Caco-2 (cell line): ENCODE data around the gene IMPG2. TPM values are rescaled to one million over a fixed set of nuclear protein-coding genes. Genes with fewer than 3 reads are reported as not detected.

Experiments used
- BruUV-seq: library from RNA; stranded (reverse); fragments of 400-500 nt; replicated peaks from 2 replicates; lab custom pipeline; 2021; lab: Mats Ljungman, UMichigan
- CTCF ChIA-PET: fragments of 300-600 bp; sonication (Branson Sonifier 250); formaldehyde crosslinking; loops from one replicate; lab custom pipeline; 2022; ENCODE audit warnings: antibody characterized with exemption; lab: Charles Lee
- POLR2A ChIA-PET: fragments of 300-600 bp; sonication (Branson Sonifier 250); formaldehyde crosslinking; loops from one replicate; lab custom pipeline; 2022; ENCODE audit warnings: antibody characterized with exemption; lab: Charles Lee
- DNase-seq, 2 experiments: peaks; one replicate each; pipeline versions ENCODE4 v3.0.0 to v3.0.0-alpha.2; 2020 to 2022
- H3K27me3 ChIP-seq: replicated peaks from 2 replicates; pipeline ENCODE4 v1.6.0; 2011; ENCODE audit warnings: low read length; ENCODE audit not compliant: control insufficient read depth, insufficient read depth
- H3K36me3 ChIP-seq: 2 replicates; pipeline ENCODE4 v1.5.1; 2011; ENCODE audit warnings: low read length; ENCODE audit not compliant: control insufficient read depth, insufficient read depth
- H3K4me1 ChIP-seq: fragments of 250-450 bp; sonication (Bioruptor Pico); 2 replicates; pipeline ENCODE4 v1.5.1; 2020; ENCODE audit warnings: mild to moderate bottlenecking
- H3K4me3 ChIP-seq: 2 replicates; pipeline ENCODE4 v1.5.1; 2011; ENCODE audit warnings: low read depth, mild to moderate bottlenecking, control low read depth, low read length
- H3K9me3 ChIP-seq: fragments of 250-450 bp; sonication (Bioruptor Pico); 2 replicates; pipeline ENCODE4 v1.5.1; 2020; ENCODE audit warnings: mild to moderate bottlenecking, moderate library complexity
- H3K27ac Mint-ChIP-seq: one replicate; pipeline ENCODE4 v1.8.0; 2022; ENCODE audit warnings: mixed read lengths; ENCODE audit not compliant: unreplicated experiment
- H3K27me3 Mint-ChIP-seq: one replicate; pipeline ENCODE4 v1.8.0; 2022; ENCODE audit warnings: mixed read lengths; ENCODE audit not compliant: insufficient read depth, unreplicated experiment
- H3K36me3 Mint-ChIP-seq: one replicate; pipeline ENCODE4 v1.8.0; 2022; ENCODE audit warnings: mild to moderate bottlenecking, mixed read lengths; ENCODE audit not compliant: insufficient read depth, unreplicated experiment
- H3K4me1 Mint-ChIP-seq: one replicate; pipeline ENCODE4 v1.8.0; 2022; ENCODE audit warnings: low read depth, mixed read lengths; ENCODE audit not compliant: unreplicated experiment
- H3K4me3 Mint-ChIP-seq: one replicate; pipeline ENCODE4 v1.8.0; 2022; ENCODE audit warnings: mild to moderate bottlenecking, moderate library complexity, mixed read lengths; ENCODE audit not compliant: unreplicated experiment
- H3K9me3 Mint-ChIP-seq: one replicate; pipeline ENCODE4 v1.8.0; 2022; ENCODE audit warnings: mixed read lengths; ENCODE audit not compliant: unreplicated experiment
- intact Hi-C: fragments of 100-400 bp; cut with micrococcal nuclease; formaldehyde crosslinking; loops from one replicate; pipeline ENCODE4 v1.10.0; 2022; ENCODE audit not compliant: unreplicated experiment
- total RNA-seq: library from RNA; stranded (reverse); gene quantifications from 2 replicates; pipeline ENCODE4 v1.2.3, GENCODE V29; 2022
- TF ChIP-seq, protein P1 (sequence below), 2 experiments: fragments of 200-600 bp in 1 of 2; IDR thresholded peaks; 1 replicate in 1 of 2; 2 replicates in 1 of 2; pipeline versions ENCODE4 v1.5.1 to v1.8.0; 2011 to 2022; ENCODE audit warnings: antibody characterized with exemption in 1 of 2, control low read depth in 1 of 2, inconsistent platforms in 1 of 2, low read depth in 1 of 2, low read length in 1 of 2, mild to moderate bottlenecking in 1 of 2, moderate library complexity in 1 of 2; ENCODE audit not compliant: insufficient read depth in 1 of 2, severe bottlenecking in 1 of 2, unreplicated experiment in 1 of 2

IMPG2 gene
- total RNA-seq, 1 experiment from 2014 or later, result not detected

GRCh38 chr3:101256511-101256910, 63.9 kb downstream of the IMPG2 start:
- POLR2A ChIA-PET, result no interaction called here
- Histone ChIP-seq H3K4me1 (no peaks in the 10 kb centered on the region), H3K4me3 (no peak overlapping the region), H3K27me3 (no peaks in the 10 kb centered on the region), H3K36me3 (no peaks in the 10 kb centered on the region), H3K9me3 (no peaks in the 10 kb centered on the region)
- DNase-seq, result no peak
- Mint-ChIP-seq H3K36me3 (no peaks in the 10 kb centered on the region), H3K27me3 (peaks cover 5% of the 10 kb centered on the region), H3K4me1 (no peaks in the 10 kb centered on the region), H3K4me3 (no peak overlapping the region), H3K9me3 (no peaks in the 10 kb centered on the region), H3K27ac (no peak overlapping the region)
- TF ChIP-seq, protein P1, sequence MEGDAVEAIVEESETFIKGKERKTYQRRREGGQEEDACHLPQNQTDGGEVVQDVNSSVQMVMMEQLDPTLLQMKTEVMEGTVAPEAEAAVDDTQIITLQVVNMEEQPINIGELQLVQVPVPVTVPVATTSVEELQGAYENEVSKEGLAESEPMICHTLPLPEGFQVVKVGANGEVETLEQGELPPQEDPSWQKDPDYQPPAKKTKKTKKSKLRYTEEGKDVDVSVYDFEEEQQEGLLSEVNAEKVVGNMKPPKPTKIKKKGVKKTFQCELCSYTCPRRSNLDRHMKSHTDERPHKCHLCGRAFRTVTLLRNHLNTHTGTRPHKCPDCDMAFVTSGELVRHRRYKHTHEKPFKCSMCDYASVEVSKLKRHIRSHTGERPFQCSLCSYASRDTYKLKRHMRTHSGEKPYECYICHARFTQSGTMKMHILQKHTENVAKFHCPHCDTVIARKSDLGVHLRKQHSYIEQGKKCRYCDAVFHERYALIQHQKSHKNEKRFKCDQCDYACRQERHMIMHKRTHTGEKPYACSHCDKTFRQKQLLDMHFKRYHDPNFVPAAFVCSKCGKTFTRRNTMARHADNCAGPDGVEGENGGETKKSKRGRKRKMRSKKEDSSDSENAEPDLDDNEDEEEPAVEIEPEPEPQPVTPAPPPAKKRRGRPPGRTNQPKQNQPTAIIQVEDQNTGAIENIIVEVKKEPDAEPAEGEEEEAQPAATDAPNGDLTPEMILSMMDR (IDR thresholded peaks at IDR 0.05; ENCODE audit: insufficient read depth in 1 of 2, low read depth in 1 of 2, low read length in 1 of 2, severe bottlenecking in 1 of 2, unreplicated experiment in 1 of 2), result no peak
- intact Hi-C loops, result no loop called here
- no TSS peak for BruUV-seq
- CTCF ChIA-PET, result no interaction called here

DNA sequence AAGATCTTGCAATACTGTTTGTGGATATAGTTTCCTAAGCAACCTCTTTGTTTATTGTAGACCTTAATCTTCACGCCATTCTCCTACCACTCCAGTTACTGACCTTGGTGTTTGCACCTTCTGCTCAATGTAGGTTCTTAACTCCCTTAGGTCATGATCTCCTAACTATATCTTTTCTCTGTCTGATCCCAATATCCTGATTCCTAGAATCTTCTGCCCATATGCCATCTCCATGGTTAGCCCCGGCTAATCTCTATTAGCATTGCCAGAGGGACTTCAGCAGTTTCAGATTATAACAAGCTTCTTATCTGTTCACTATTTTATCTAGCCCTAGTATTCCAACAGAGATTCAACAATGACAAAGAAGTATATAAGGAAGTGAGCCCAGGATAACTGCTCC, 64.9 kb downstream of the IMPG2 start:
- no peaks in the 10 kb centered on the region for H3K4me1 ChIP-seq
- TF ChIP-seq, protein P1 (IDR thresholded peaks at IDR 0.05; ENCODE audit: insufficient read depth in 1 of 2, low read depth in 1 of 2, low read length in 1 of 2, severe bottlenecking in 1 of 2, unreplicated experiment in 1 of 2), result no peak
- Mint-ChIP-seq H3K36me3 (no peaks in the 10 kb centered on the region), H3K27me3 (peaks cover 3% of the 10 kb centered on the region), H3K27ac (no peak overlapping the region), H3K9me3 (no peaks in the 10 kb centered on the region), H3K4me3 (no peak overlapping the region), H3K4me1 (no peaks in the 10 kb centered on the region)
- no peaks in the 10 kb centered on the region for H3K27me3 ChIP-seq
- H3K4me3 ChIP-seq, result no peak overlapping the region
- BruUV-seq, result no TSS peak
- POLR2A ChIA-PET, result no interaction called here
- intact Hi-C loops, result no loop called here
- CTCF ChIA-PET, result no interaction called here
- no peak for DNase-seq
- H3K9me3 ChIP-seq, result no peaks in the 10 kb centered on the region
- no peaks in the 10 kb centered on the region for H3K36me3 ChIP-seq

DNA sequence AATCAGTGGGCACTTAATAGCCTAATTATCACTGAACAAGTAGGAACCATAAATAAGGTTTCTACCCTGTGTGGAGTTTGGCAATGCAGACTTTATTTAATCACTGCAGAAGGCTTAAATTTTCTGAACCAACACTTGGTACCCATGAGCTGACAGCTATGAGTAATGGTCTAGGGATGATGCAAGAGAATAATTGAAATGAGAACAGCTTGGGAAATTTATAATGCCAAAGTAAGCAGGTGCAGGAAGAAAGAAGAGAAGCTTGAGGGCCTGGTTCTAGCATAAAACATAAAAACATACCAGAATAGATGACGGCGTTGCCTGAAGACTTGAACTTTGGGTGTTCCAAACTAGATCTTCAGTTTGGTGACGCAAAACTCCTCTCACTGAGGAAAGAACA, 67.0 kb downstream of the IMPG2 start:
- Mint-ChIP-seq H3K27ac (no peak overlapping the region), H3K9me3 (no peaks in the 10 kb centered on the region), H3K4me3 (no peak overlapping the region), H3K27me3 (peaks cover 2% of the 10 kb centered on the region), H3K4me1 (no peaks in the 10 kb centered on the region), H3K36me3 (no peaks in the 10 kb centered on the region)
- Histone ChIP-seq H3K27me3 (no peaks in the 10 kb centered on the region), H3K9me3 (no peaks in the 10 kb centered on the region), H3K4me3 (no peak overlapping the region), H3K36me3 (no peaks in the 10 kb centered on the region), H3K4me1 (no peaks in the 10 kb centered on the region)
- BruUV-seq, result no TSS peak
- no peak for DNase-seq
- intact Hi-C loops, result no loop called here
- ChIA-PET CTCF (no interaction called here), POLR2A (no interaction called here)
- TF ChIP-seq, protein P1 (IDR thresholded peaks at IDR 0.05; ENCODE audit: insufficient read depth in 1 of 2, low read depth in 1 of 2, low read length in 1 of 2, severe bottlenecking in 1 of 2, unreplicated experiment in 1 of 2), result no peak
